Gastroesophageal sphincter (tissue), 4 donors: ENCODE measurements around the gene FBXO17. TPM values are rescaled to one million over a fixed set of nuclear protein-coding genes. Genes with fewer than 3 reads are reported as not detected.

Source experiments
- ATAC-seq: fragments of 150-250 bp; one replicate; pipeline ENCODE4 v1.9.1; 2016; ENCODE audit warnings: mild to moderate bottlenecking, moderate library complexity
- H3K27ac ChIP-seq, 4 donors: fragments of 200-600 bp; sonication (generic) in 3 of 4; 1 replicate in 3 of 4; 2 replicates in 1 of 4; pipeline ENCODE4 v1.5.1; 2016 to 2019
- H3K27me3 ChIP-seq: fragments of 200-600 bp; sonication (generic); one replicate; pipeline ENCODE4 v1.5.1; 2019
- H3K36me3 ChIP-seq, 2 donors: fragments of 200-600 bp; sonication (generic); one replicate each; pipeline ENCODE4 v1.5.1; 2019; ENCODE audit warnings: control low read depth in 1 of 2
- H3K4me1 ChIP-seq, 3 donors: fragments of 200-600 bp; sonication (generic); 1 replicate in 2 of 3; 2 replicates in 1 of 3; pipeline ENCODE4 v1.5.1; 2016 to 2019; ENCODE audit warnings: control low read depth in 2 of 3
- H3K4me3 ChIP-seq, 2 donors: fragments of 200-600 bp; sonication (generic); one replicate each; pipeline ENCODE4 v1.5.1; 2019; ENCODE audit warnings: mild to moderate bottlenecking in 1 of 2, moderate library complexity in 1 of 2
- H3K9me3 ChIP-seq, 3 donors: fragments of 200-600 bp; sonication (generic); one replicate each; pipeline ENCODE4 v1.5.1; 2017 to 2019; ENCODE audit warnings: control low read depth in 2 of 3
- EP300 ChIP-seq: sonication (generic); formaldehyde crosslinking; IDR thresholded peaks from one replicate; pipeline ENCODE4 v1.6.1; 2017; ENCODE audit warnings: antibody characterized with exemption, mild to moderate bottlenecking
- POLR2A ChIP-seq, 2 donors: fragments of 450-650 bp; IDR thresholded peaks; one replicate each; pipeline ENCODE4 v1.6.1; 2017; ENCODE audit warnings: antibody characterized with exemption in 2 of 2, mild to moderate bottlenecking in 2 of 2, moderate library complexity in 1 of 2
- POLR2AphosphoS5 ChIP-seq: sonication (generic); formaldehyde crosslinking; IDR thresholded peaks from one replicate; pipeline ENCODE4 v1.6.1; 2017; ENCODE audit warnings: antibody characterized with exemption
- WGBS, 2 donors: methylation state at CpG; one replicate each; pipeline ENCODE4 v1.1.5; 2018; ENCODE audit warnings: low coverage in 1 of 2; 5-methylcytosine and 5-hydroxymethylcytosine counted together
- total RNA-seq, 4 donors: library from RNA; depleted of rRNA; stranded (reverse); fragments of >200 nt; gene quantifications; one replicate each; pipeline ENCODE4 v1.1.0, GENCODE V29; 2016
- TF ChIP-seq, protein P1 (sequence below), 4 experiments: fragments of 200-600 bp in 2 of 4; fragments of 450-650 bp in 2 of 4; sonication (generic) in 1 of 4; IDR thresholded peaks; one replicate each; pipeline ENCODE4 v1.5.1; 2017 to 2019; ENCODE audit warnings: antibody characterized with exemption in 4 of 4, mild to moderate bottlenecking in 2 of 4, moderate library complexity in 2 of 4

Gene FBXO17
- total RNA-seq, 4 donors from 2014 or later: 21.5 to 31.3 (median 27.8) TPM

DNA sequence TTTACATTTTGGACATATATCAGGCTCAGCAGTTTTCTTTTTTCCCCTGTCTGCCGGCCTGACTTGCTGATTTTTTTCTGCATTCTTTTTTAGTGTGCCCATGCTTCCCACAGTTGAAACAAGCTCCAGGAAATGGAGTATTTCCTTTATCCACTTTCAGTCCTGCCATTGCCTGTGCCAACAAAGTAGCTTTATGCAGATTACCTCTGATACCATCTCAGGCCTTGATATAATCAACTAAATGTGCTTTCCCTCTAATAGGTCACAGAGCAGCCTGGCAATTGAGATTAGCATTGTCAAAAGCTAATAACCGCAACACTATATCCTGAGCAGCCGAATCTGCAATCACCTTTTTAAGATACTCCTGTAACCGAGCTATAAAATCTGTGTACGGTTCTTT, 35.6 kb downstream of the FBXO17 start:
- Histone ChIP-seq H3K4me3 (no peak overlapping the region), H3K27me3 (no peaks in the 10 kb centered on the region), H3K9me3 (no peaks in the 10 kb centered on the region), H3K36me3 (peaks cover 0 to 9% of the 10 kb centered on the region in 2 donors), H3K4me1 (no peaks in the 10 kb centered on the region), H3K27ac (no peak overlapping the region)
- WGBS, 2 donors: 39 to 74% methylated on average over 5 of the region's 5 CpGs
- no peak for TF ChIP-seq POLR2A (IDR thresholded peaks at IDR 0.05)
- TF ChIP-seq, protein P1, sequence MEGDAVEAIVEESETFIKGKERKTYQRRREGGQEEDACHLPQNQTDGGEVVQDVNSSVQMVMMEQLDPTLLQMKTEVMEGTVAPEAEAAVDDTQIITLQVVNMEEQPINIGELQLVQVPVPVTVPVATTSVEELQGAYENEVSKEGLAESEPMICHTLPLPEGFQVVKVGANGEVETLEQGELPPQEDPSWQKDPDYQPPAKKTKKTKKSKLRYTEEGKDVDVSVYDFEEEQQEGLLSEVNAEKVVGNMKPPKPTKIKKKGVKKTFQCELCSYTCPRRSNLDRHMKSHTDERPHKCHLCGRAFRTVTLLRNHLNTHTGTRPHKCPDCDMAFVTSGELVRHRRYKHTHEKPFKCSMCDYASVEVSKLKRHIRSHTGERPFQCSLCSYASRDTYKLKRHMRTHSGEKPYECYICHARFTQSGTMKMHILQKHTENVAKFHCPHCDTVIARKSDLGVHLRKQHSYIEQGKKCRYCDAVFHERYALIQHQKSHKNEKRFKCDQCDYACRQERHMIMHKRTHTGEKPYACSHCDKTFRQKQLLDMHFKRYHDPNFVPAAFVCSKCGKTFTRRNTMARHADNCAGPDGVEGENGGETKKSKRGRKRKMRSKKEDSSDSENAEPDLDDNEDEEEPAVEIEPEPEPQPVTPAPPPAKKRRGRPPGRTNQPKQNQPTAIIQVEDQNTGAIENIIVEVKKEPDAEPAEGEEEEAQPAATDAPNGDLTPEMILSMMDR (IDR thresholded peaks at IDR 0.05): no peak
- TF ChIP-seq POLR2AphosphoS5: no peak
- no peak for TF ChIP-seq EP300
- no peak for ATAC-seq

DNA sequence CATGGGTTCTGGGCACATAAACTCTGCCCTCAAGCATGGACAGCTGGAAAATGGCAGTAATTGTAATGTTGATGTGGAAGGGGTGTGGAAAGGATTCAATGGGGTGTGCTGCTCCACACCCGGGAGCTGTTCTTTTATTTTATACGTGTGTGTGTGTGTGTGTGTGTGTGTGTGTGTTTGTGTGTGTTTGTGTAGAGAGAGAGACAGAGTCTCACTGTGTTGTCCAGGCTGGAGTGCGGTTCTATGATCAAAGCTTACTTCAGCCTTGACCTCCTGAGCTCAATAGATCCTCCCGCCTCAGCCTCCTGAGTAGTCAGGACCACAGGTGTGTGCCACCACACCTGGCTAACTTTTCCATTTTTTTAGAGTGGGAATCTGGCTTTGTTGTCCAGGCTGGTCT, 42.0 kb downstream of the FBXO17 start:
- peaks cover 0 to 37% (median 10%) of the 10 kb centered on the region in 3 donors for H3K4me1 ChIP-seq
- no peaks in the 10 kb centered on the region for H3K27me3 ChIP-seq
- WGBS, 2 donors: 45 to 63% methylated on average over 3 to 4 of the region's 4 CpGs
- peaks cover 0 to 29% of the 10 kb centered on the region in 2 donors for H3K36me3 ChIP-seq
- no peak for ATAC-seq
- TF ChIP-seq EP300 (no peak), POLR2AphosphoS5 (no peak), POLR2A (IDR thresholded peaks at IDR 0.05) (no peak)
- TF ChIP-seq, protein P1 (IDR thresholded peaks at IDR 0.05): no peak
- no peak overlapping the region for H3K27ac ChIP-seq
- no peaks in the 10 kb centered on the region for H3K9me3 ChIP-seq
- H3K4me3 ChIP-seq: no peak overlapping the region

DNA sequence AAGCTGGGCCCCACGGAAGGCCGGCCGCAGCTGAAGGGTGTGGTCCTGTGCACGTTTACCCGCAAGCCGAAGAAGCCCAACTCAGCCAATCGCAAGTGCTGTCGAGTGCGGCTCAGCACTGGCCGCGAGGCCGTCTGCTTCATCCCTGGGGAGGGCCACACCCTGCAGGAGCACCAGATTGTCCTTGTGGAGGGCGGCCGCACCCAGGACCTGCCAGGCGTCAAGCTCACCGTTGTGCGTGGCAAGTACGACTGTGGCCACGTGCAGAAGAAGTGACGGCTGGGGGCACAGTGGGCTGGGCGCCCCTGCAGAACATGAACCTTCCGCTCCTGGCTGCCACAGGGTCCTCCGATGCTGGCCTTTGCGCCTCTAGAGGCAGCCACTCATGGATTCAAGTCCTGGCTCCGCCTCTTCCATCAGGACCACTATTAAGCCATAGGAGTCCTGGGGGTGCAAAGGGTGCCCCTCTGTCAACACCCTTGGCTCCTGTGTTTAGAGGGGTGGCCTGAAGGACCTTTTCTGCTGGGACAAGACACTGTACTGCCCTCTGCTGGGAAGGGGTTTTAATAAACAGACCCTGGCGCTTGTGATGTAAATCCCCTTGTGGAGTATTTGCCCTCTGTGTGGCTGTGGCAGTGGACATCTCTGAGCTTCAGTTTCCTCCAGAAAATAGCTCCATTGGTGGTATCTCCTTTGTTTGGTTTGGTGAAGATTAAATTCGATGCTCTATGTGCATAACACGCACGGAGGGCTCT, 42.9 kb downstream of the FBXO17 start:
- Histone ChIP-seq H3K36me3 (peaks cover 0 to 34% of the 10 kb centered on the region in 2 donors), H3K4me1 (peaks cover 0 to 37% (median 10%) of the 10 kb centered on the region in 3 donors), H3K4me3 (no peak overlapping the region), H3K9me3 (no peaks in the 10 kb centered on the region), H3K27ac (no peak overlapping the region), H3K27me3 (no peaks in the 10 kb centered on the region)
- no peak for TF ChIP-seq POLR2A (IDR thresholded peaks at IDR 0.05)
- TF ChIP-seq EP300: no peak
- TF ChIP-seq, protein P1 (IDR thresholded peaks at IDR 0.05): no peak
- no peak for TF ChIP-seq POLR2AphosphoS5
- no peak for ATAC-seq
- WGBS, 2 donors: 63% methylated on average over 4 of the region's 29 CpGs; no CpG with 5 or more reads in 1 of the 2 donors

DNA sequence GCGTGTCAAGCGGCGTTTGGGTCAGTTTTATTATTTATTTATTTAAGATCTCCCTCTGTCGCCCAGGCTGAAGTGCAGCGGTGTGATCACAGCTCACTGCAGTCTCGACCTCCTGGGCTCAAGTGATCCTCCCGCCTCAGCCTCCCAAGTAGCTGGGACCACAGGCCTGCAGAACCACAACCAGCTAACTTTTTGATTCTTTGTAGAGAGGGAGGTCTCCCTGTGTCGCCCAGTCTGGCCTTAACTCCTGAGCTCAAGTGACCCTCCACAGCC, 44.1 kb downstream of the FBXO17 start:
- Histone ChIP-seq H3K27ac (peak overlapping the region in 3 of 4 donors; percentile 84 to 92 (median 86)), H3K27me3 (no peaks in the 10 kb centered on the region), H3K9me3 (no peaks in the 10 kb centered on the region), H3K36me3 (peaks cover 0 to 34% of the 10 kb centered on the region in 2 donors), H3K4me3 (peak overlapping the region; percentile 51 to 71), H3K4me1 (peaks cover 0 to 37% (median 10%) of the 10 kb centered on the region in 3 donors)
- 14 to 53% methylated on average over 5 to 6 of the region's 8 CpGs for WGBS, 2 donors
- ATAC-seq: no peak
- no peak for TF ChIP-seq POLR2AphosphoS5
- TF ChIP-seq POLR2A (IDR thresholded peaks at IDR 0.05): no peak
- TF ChIP-seq EP300: no peak
- TF ChIP-seq, protein P1 (IDR thresholded peaks at IDR 0.05): no peak
